ENCODE measurements around the gene NRP1. TPM values are rescaled to one million over a fixed set of nuclear protein-coding genes. Genes with fewer than 3 reads are reported as not detected.

Gene NRP1
- total and polyA plus RNA-seq, 2 donors (not counting 3 experiments of a cell fraction or from before 2014, with no cell fraction given), result 122 to 306 TPM

DNA sequence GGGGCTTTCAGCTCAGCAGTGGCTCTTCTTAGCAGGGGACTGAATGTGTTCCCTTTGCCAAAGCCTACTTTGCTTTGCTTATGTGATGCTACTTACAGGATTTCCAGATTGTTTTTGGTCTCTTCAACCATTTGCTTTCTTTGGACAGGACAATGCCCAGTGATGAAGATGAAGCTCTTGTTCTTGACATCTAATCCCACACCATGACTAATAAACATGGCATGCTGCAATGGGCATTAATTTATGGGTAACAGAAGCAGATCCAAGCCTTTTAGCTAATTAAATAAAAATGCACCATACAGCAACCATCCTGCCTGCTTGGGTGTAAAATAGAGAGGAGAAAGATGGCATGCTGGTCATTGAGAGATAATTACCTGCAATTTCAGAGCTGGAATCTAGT, 200.9 kb downstream of the NRP1 start:
- Histone ChIP-seq H2AFZ (ENCODE audit: low read depth, low read length) (no peak overlapping the region), H3K9me3 (replicated peaks; ENCODE audit: control insufficient read depth, insufficient read depth, low read length) (no peaks in the 10 kb centered on the region), H3K27ac (ENCODE audit: insufficient read depth, low read depth, low read length) (no peak overlapping the region), H3K27me3 (ENCODE audit: control insufficient read depth in 2 of 2, insufficient read depth in 2 of 2, low read length in 2 of 2) (no peaks in the 10 kb centered on the region), H3K4me1 (ENCODE audit: control insufficient read depth, extremely low read depth, insufficient read depth, low read length) (peaks cover 5% of the 10 kb centered on the region), H3K4me2 (ENCODE audit: insufficient read depth, low read length) (no peak overlapping the region), H3K9me1 (replicated peaks; ENCODE audit: control insufficient read depth, extremely low read depth, insufficient read depth, low read length) (no peaks in the 10 kb centered on the region), H3K79me2 (ENCODE audit: control insufficient read depth, insufficient read depth, low read length) (no peaks in the 10 kb centered on the region), H3K9ac (replicated peaks; ENCODE audit: extremely low read depth, insufficient read depth, low read length) (no peak overlapping the region), H3K36me3 (ENCODE audit: control insufficient read depth in 2 of 2, extremely low read depth in 1 of 2, insufficient read depth in 2 of 2, low read length in 2 of 2) (no peaks in the 10 kb centered on the region), H3K4me3 (replicated peaks in 1 of 3; ENCODE audit: insufficient read depth in 1 of 3, low read depth in 1 of 3, low read length in 3 of 3) (no peak overlapping the region), H4K20me1 (replicated peaks; ENCODE audit: control insufficient read depth, extremely low read depth, insufficient read depth, low read length) (no peaks in the 10 kb centered on the region)
- BruUV-seq (replicated peaks), result no TSS peak
- intact Hi-C loops (cut with micrococcal nuclease), result no loop called here
- CTCF ChIA-PET, result interaction anchor here (0.6 to 2.6 kb wide), 5 partner anchors 17 to 77 kb away, joined by 3 to 11 read pairs (median 3); no protein-coding TSS in a partner anchor
- dilution Hi-C loops (cut with MboI; ENCODE audit: extremely low pct_ligation_motif_present, low sequenced_read_pairs), result no loop called here
- FAIRE-seq, result no peak
- no peak for TF ChIP-seq POLR2AphosphoS5 (IDR thresholded peaks at IDR 0.05; ENCODE audit: insufficient read depth, low read depth, low read length)
- TF ChIP-seq MYC (IDR thresholded peaks at IDR 0.05; ENCODE audit: low read depth, low read length), result no peak
- TF ChIP-seq FOS (IDR thresholded peaks at IDR 0.05; ENCODE audit: borderline replicate concordance, insufficient read depth, low read length), result no peak
- no peak for TF ChIP-seq GATA2 (IDR thresholded peaks at IDR 0.05; ENCODE audit: insufficient read depth, insufficient read length, low read depth, low read length)
- TF ChIP-seq, protein P1, sequence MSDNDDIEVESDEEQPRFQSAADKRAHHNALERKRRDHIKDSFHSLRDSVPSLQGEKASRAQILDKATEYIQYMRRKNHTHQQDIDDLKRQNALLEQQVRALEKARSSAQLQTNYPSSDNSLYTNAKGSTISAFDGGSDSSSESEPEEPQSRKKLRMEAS (IDR thresholded peaks at IDR 0.05; ENCODE audit: insufficient read depth, insufficient read length), result no peak
- TF ChIP-seq EZH2 (IDR thresholded peaks at IDR 0.05; ENCODE audit: borderline replicate concordance, low read depth, low read length, severe bottlenecking), result no peak
- TF ChIP-seq POLR2A (IDR thresholded peaks at IDR 0.05; ENCODE audit: low read depth, low read length), result no peak
- no peak for TF ChIP-seq JUN (IDR thresholded peaks at IDR 0.05; ENCODE audit: borderline replicate concordance, insufficient read depth, insufficient read length, low read depth)
- TF ChIP-seq, protein P2, sequence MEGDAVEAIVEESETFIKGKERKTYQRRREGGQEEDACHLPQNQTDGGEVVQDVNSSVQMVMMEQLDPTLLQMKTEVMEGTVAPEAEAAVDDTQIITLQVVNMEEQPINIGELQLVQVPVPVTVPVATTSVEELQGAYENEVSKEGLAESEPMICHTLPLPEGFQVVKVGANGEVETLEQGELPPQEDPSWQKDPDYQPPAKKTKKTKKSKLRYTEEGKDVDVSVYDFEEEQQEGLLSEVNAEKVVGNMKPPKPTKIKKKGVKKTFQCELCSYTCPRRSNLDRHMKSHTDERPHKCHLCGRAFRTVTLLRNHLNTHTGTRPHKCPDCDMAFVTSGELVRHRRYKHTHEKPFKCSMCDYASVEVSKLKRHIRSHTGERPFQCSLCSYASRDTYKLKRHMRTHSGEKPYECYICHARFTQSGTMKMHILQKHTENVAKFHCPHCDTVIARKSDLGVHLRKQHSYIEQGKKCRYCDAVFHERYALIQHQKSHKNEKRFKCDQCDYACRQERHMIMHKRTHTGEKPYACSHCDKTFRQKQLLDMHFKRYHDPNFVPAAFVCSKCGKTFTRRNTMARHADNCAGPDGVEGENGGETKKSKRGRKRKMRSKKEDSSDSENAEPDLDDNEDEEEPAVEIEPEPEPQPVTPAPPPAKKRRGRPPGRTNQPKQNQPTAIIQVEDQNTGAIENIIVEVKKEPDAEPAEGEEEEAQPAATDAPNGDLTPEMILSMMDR (IDR thresholded peaks at IDR 0.05; ENCODE audit: extremely low read depth in 1 of 2, insufficient read depth in 1 of 2, low read depth in 1 of 2, low read length in 2 of 2), result no peak
- POLR2A ChIA-PET, result no interaction called here
- DNase-seq (ENCODE audit: low read depth, low spot score), result no peak

Data from endothelial cell of umbilical vein (primary cell).